OCI-M2 (cell line): Measurements from ENCODE around the gene CTBS.
"Not testable (repeated sequence)": the region's sequence is repeated elsewhere in the genome, so short reads cannot be mapped to it uniquely, and the experiment has no call there.

Experiments
- DNase-seq: peaks from one replicate; lab custom pipeline; 2025; ENCODE audit not compliant: unreplicated experiment; lab: John Stamatoyannopoulos, UW

CTBS gene

GRCh38 chr1:84573967-84574842 is at the start of gene CTBS:
Gene CTBS, minus strand, starts transcription at chr1:84574440. Its CDS starts 25 bp downstream, at chr1:84574415.
- DNase-seq: peak; percentile 51

- DNase-seq: no peak
Measured at GRCh38 chr1:84621553-84621952, 47.3 kb upstream of the CTBS start.

- peak; percentile 75 for DNase-seq
Measured at GRCh38 chr1:84620720-84621313, 46.6 kb upstream of the CTBS start.

- no peak for DNase-seq
Measured at GRCh38 chr1:84619383-84620102, 45.3 kb upstream of the CTBS start.

GRCh38 chr1:84617349-84617748 is 43.1 kb upstream of the CTBS start:
- no peak for DNase-seq

GRCh38 chr1:84615790-84616189 is 41.5 kb upstream of the CTBS start:
- DNase-seq: no peak

GRCh38 chr1:84613887-84614286 is 39.6 kb upstream of the CTBS start:
- no peak for DNase-seq

- no peak for DNase-seq
Measured at GRCh38 chr1:84613026-84613425, 38.8 kb upstream of the CTBS start.

GRCh38 chr1:84611796-84612195 is 37.6 kb upstream of the CTBS start:
- no peak for DNase-seq

GRCh38 chr1:84611091-84611490 is 36.9 kb upstream of the CTBS start:
- DNase-seq: no peak

- DNase-seq: no peak
Measured at GRCh38 chr1:84606977-84607376, 32.7 kb upstream of the CTBS start.

- no peak for DNase-seq
Measured at GRCh38 chr1:84605157-84605556, 30.9 kb upstream of the CTBS start.

GRCh38 chr1:84603941-84604830 is 29.9 kb upstream of the CTBS start:
- no peak for DNase-seq

GRCh38 chr1:84603223-84603622 is 29.0 kb upstream of the CTBS start:
- DNase-seq: no peak

- no peak for DNase-seq
Measured at GRCh38 chr1:84600796-84601195, 26.6 kb upstream of the CTBS start.

- no peak for DNase-seq
Measured at GRCh38 chr1:84598846-84599741, 24.9 kb upstream of the CTBS start.

- no peak for DNase-seq
Measured at GRCh38 chr1:84598418-84598817, 24.2 kb upstream of the CTBS start.

- no peak for DNase-seq
Measured at GRCh38 chr1:84597011-84597410, 22.8 kb upstream of the CTBS start.

GRCh38 chr1:84594959-84595358 is 20.7 kb upstream of the CTBS start:
- not testable (repeated sequence) for DNase-seq

- DNase-seq: no peak
Measured at GRCh38 chr1:84587099-84587498, 12.9 kb upstream of the CTBS start.
